Muscle of back (tissue), 11 donors: Measurements from ENCODE around the gene CBFA2T2. TPM values are rescaled to one million over a fixed set of nuclear protein-coding genes. Genes with fewer than 3 reads are reported as not detected.
A peak's percentile ranks its signal among the peaks of the same experiment; 100 is the strongest.
"Not testable (repeated sequence)": the region's sequence is repeated elsewhere in the genome, so short reads cannot be mapped to it uniquely, and the experiment has no call there.

Source experiments
- DNase-seq, 3 donors: peaks; one replicate each; pipeline versions ENCODE4 v3.0.0 to v3.0.0-alpha.2; 2013
- polyA plus RNA-seq, 10 donors: library from polyadenylated mRNA; unstranded; fragments of 120-200 nt; gene quantifications; one replicate each; pipeline ENCODE4 v1.2.1, GENCODE V29; 2013; ENCODE audit not compliant: insufficient read length in 10 of 10

The CBFA2T2 gene
- polyA plus RNA-seq, 10 donors: 9.9 to 18.9 (median 14.1) TPM

- peak in 1 of 3 donors; percentile 26 for DNase-seq
Observed at GRCh38 chr20:33501000-33501399, 11.1 kb downstream of the CBFA2T2 start.

- DNase-seq: no peak
Observed at GRCh38 chr20:33503564-33503963, 13.7 kb downstream of the CBFA2T2 start.

GRCh38 chr20:33506576-33506975 lies 16.7 kb downstream of the CBFA2T2 start:
- no peak for DNase-seq

GRCh38 chr20:33507461-33507860 lies 17.6 kb downstream of the CBFA2T2 start:
- no peak for DNase-seq

GRCh38 chr20:33508015-33508414 lies 18.1 kb downstream of the CBFA2T2 start:
- DNase-seq: not testable (repeated sequence)

GRCh38 chr20:33509057-33509456 lies 19.2 kb downstream of the CBFA2T2 start:
- not testable (repeated sequence) for DNase-seq

GRCh38 chr20:33511876-33512275 lies 22.0 kb downstream of the CBFA2T2 start:
- DNase-seq: not testable (repeated sequence)

GRCh38 chr20:33515569-33516216 lies 25.8 kb downstream of the CBFA2T2 start:
- no peak for DNase-seq

- no peak for DNase-seq
Observed at GRCh38 chr20:33516882-33517281, 27.0 kb downstream of the CBFA2T2 start.

GRCh38 chr20:33518071-33518470 lies 28.2 kb downstream of the CBFA2T2 start:
- DNase-seq: peak in 1 of 3 donors; percentile 42

GRCh38 chr20:33521461-33521860 lies 31.6 kb downstream of the CBFA2T2 start:
- no peak for DNase-seq

- no peak for DNase-seq
Observed at GRCh38 chr20:33522256-33522820, 32.4 kb downstream of the CBFA2T2 start.

- no peak for DNase-seq
Observed at GRCh38 chr20:33524261-33524660, 34.4 kb downstream of the CBFA2T2 start.

GRCh38 chr20:33526769-33527168 lies 36.9 kb downstream of the CBFA2T2 start:
- no peak for DNase-seq

- DNase-seq: peak; percentile 30 to 77 (median 42)
Observed at GRCh38 chr20:33531047-33531877, 41.4 kb downstream of the CBFA2T2 start.

- DNase-seq: peak in 1 of 3 donors; percentile 17
Observed at GRCh38 chr20:33531885-33532284, 42.0 kb downstream of the CBFA2T2 start.

- peak; percentile 48 to 79 (median 58) for DNase-seq
Observed at GRCh38 chr20:33532753-33533459, 43.0 kb downstream of the CBFA2T2 start.

- not testable (repeated sequence) for DNase-seq
Observed at GRCh38 chr20:33535717-33536116, 45.8 kb downstream of the CBFA2T2 start.

GRCh38 chr20:33537608-33538007 lies 47.7 kb downstream of the CBFA2T2 start:
- no peak for DNase-seq

GRCh38 chr20:33539129-33539528 lies 49.2 kb downstream of the CBFA2T2 start:
- DNase-seq: no peak

GRCh38 chr20:33540427-33540826 lies 50.5 kb downstream of the CBFA2T2 start:
- DNase-seq: no peak

- DNase-seq: no peak
Observed at GRCh38 chr20:33541074-33541473, 51.2 kb downstream of the CBFA2T2 start.
